HG03066 (cell line): Measurements from ENCODE around the gene SRCAP.

Experiments
- ATAC-seq: cut with Tn5 transposase; IDR thresholded peaks from one replicate; pipeline ENCODE4 v1.9.1; 2021; ENCODE audit warnings: low read depth; ENCODE audit not compliant: unreplicated experiment

Gene SRCAP

DNA sequence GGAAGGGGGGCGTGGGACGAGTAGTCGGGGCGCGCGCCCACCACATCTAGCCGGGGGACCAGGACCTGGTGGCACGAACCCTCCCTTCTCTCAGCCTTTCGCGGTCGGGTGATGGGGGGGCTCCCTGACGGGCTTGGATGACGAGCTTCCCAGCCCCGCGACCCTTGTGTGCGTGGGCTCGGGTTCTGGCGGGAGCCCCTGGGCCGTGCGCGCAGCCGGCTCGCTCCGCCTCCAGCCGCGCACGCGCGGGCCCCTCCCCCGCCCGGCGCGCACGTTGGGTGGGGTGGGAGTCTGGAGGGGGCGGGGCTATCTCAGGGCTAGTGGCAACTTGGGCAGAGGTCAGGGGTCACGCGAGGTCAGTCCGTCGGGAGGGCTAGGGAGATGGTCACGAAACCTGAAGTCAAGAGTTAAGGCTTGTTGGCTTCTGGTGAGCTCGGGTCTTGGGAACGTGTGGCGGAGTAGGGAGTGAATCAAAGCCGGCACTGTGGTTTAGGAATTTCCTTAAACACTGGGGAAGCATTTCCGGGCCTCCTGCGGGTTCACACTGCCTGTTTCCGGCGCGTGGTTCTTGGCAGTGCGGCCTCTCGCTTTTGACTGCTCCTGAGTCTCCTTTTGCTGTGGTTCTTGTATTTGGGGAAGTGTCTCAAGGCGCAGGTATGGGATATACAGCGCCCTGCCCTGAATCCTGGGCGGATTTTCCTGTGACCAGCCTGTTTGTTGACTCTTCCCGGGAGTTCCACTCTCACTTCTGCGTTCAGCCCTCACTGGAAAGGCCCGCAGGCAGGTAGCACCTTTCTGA is at the start of gene SRCAP:
Gene SRCAP (plus strand): TSS at position 356 of the 799 bp plus-strand sequence. CDS start 1,654 bp downstream, outside the sequence.
- ATAC-seq: peak; percentile 36

DNA sequence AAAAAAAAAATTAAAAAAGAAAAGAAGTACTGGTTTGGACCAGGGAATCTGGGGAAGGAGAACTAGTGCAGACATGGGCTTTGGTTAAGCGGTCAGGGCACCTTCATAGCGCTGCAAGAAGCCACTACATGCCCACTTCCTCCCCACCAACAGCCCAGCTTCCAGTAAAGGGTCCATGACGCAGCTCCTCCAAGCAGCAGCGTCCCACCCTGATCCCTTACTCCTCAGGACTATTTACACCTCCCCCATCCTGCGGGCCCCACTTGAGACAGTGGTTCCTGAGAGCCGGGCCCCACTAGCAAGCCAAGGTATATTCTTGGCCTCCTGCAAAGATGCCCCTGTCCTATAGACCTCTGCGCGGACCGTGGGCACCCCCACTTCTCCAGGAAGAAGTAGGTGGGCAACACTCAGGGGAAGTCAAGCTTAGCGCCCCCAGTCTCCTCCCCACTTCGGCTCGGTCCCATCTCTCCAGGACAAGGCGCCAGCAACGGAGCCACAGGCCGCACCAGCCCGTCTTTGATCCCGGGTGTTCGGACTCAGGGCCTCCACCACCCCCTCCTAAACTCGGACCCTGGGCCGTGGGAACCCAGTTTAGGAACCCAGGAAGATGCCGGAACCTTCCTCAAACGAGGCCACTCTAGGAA is 49.1 kb upstream of the SRCAP start:
- no peak for ATAC-seq

DNA sequence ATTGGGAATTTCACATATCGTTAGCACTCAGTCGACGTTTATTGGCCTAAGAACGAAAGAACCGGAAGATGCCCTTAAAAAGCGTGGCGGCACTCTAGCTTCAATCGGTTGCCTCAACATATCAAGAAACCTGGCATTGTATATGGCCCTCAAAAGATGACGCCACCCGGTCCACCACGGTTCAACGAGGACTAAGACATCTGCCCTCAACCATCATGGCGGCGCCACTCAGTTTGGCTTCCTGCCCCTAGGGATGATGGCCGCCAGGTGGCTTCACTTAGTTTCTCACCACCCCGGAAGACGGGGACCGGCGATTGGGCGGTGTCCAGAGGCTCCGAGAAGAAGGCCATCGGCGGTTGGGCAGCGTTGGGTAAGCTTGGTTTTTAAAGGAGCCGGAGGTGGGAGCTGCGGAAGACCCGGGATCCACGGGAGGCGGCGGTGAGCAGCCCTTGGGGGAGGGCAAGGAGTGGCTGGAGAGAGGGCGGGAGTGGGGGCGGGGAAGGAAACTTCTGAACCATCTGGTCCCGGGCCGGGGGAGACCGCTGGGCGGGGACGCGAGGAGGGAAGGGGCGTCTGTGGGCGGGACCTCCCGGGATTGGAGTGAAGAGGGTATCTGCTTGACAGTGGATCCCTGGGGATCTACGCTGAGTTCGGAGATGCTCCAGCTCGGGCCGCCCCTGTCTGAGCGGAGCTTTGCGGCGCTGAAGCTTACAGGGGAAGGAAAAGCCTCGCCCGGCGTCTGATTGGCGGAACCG is 48.4 kb upstream of the SRCAP start, which contains the start of gene PRR14:
Gene PRR14 (plus strand): TSS at position 592 of the 755 bp plus-strand sequence. CDS start 686 bp downstream, outside the sequence.
- peak; percentile 75 for ATAC-seq

DNA sequence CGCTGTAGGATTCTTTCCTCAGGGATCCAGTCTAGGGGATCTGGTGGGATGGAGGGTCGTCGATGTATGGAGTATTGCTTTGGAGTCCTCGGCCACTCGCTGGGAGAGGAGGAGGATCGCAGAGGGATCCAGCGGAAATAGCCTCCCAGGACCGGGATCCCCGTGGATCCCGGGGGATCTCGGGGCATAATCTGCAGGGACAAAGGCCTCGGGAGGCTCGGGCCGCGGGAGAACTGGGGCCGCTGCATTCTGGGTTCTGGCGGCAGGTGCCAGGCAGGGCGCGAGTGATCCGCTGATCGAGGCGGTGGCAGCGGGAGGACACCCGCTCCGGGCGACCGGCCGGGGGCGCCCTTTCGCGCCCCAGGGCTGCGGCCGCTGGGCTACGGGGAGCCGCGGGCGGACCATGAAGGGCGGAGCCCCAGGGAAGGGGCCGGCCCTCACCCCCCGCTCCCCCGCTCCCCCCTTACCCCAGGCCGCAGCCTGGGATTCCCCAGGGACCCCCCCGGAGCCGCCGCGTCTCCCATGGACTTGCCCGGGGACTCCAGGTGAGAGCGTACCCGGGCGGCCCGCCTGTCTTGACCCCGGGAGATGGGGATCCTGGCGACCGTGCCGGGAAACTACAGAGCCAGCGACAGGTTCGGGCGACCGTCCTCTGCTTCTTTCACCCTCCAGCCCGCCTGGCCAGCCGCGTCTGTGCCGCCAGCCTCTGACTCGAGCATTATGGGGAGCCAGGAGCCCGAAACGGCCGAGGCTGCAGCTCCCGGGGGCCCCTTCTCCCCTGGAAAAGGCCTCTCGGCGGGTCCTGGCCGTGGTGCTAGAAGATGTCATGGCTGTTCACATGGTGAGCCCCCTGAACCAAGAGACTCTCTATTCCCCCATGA is 47.6 kb upstream of the SRCAP start:
- ATAC-seq: no peak

DNA sequence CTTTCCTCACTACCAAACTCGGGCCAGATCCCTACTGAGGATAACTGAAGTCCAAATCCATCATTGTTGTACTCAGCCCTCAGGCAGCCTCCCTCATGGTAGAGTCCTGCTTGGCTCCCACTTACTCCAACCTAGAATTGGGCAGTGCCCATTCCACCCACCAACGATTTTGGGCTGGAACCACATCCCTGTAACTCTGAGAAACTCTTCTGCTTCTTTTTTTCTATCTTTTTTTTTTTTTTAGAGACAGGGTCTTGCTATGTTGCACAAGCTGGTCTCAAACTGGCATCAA is 47.0 kb upstream of the SRCAP start:
- ATAC-seq: no peak

DNA sequence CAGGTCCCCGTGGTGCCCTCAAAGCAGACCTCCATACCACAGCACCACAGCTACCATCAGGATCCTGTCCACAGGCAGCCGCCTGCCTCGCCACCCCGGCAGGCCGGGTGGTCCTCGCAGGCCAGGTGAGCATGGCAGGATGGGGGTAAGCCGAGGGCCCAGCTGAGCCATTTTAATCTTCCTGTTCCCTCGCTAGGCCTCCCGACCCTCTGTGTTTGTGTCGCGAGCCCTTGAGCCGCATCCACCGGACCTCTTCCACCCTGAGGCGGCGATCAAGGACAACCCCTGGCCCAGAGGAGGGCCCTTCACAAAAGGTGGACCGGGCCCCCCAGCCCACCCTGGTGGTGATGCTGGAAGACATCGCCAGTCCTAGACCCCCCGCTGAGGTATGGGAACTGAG is 46.3 kb upstream of the SRCAP start:
- ATAC-seq: no peak

DNA sequence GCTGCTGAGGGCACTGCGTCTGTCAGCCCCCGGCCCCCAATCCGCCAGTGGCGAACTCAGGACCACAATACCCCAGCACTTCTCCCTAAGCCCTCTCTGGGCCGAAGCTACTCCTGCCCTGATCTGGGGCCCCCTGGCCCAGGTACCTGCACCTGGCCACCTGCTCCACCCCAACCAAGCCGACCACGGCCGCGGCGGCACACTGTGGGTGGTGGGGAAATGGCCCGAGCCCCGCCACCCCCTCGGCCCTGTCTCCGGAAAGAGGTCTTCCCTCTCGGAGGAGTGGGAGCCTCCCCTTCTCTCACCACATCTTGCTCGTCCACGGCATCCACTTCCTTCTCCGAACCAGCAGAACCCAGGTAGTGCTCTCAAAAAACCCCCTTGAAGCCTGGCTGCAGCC is 44.1 kb upstream of the SRCAP start:
- ATAC-seq: no peak

DNA sequence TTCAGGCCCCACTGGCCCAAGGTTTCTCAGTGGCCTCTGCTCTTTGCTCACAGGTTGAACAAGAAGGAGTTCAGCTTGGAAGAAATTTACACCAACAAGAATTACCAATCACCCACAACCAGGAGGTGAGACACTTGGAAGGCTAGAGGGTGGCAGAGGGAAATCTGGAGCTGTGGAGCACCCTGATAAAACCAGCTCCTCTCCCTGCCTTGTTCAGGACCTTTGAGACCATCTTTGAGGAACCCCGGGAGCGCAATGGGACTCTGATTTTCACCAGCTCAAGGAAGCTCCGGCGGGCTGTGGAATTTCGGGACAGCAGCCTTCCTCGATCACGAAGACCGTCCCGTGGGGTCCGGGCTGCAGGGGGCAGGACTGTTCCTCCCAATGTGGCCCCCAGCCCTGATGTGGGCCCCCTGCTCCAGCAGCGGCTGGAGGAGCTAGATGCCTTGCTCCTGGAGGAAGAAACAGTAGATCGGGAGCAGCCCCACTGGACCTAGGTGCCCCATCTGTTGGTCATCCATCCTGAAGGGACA is 43.1 kb upstream of the SRCAP start:
- no peak for ATAC-seq

DNA sequence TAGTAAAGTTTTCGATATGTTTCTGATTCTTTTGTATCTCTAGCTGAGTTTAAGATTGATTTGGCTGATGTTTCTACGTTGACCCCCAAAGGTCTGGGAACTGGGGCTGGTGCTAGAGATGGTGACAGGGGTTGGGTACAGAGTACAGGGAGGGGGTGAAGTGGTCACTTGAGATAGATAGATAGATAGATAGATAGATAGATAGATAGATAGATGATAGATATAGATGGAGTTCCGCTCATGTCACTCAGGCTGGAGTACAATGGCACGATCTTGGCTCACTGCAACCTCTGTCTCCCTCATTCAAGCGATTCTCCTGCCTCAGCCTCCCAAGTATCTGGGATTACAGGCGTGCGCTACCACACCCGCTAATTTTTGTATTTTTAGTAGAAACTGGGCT is 42.6 kb upstream of the SRCAP start:
- no peak for ATAC-seq

DNA sequence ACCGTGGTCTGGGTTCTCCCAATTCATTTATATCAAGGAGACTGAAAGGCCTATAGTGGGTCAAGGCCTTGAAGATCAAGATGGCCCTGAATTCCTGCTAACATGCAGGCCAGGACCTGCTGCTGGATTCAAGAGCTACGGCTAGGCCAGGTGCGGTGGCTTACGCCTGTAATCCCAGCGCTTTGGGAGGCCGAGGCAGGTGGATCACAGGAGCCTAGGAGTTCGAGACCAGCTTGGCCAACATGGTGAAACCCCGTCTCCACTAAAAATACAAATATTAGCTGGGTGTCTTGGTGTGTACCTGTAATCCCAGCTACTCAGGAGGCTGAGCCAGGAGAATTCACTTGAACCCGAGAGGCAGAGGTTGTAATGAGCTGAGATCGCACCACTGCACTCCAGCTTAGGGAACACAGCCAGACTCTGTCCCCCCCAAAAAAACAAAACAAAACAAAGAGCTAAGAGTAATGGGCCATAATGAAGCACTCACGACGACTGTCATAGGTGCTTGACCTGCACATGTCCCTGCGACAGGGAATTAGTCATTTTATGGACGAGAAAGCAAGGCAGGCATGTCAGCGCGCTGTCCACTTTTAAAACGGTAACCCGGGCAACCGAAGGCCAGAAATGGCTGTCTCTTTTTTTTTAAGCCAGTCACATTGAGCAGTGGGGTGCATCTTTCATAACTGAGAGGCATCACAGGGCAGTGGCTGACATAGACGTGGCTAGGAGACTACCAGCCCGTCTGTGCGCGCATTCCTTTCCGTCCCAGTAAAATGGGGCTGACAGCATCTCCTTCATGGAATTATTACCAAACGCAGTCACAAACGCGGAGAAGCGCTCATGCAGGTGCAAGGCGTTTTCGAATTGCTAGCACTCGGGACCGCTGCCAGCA is 41.8 kb upstream of the SRCAP start:
- no peak for ATAC-seq

DNA sequence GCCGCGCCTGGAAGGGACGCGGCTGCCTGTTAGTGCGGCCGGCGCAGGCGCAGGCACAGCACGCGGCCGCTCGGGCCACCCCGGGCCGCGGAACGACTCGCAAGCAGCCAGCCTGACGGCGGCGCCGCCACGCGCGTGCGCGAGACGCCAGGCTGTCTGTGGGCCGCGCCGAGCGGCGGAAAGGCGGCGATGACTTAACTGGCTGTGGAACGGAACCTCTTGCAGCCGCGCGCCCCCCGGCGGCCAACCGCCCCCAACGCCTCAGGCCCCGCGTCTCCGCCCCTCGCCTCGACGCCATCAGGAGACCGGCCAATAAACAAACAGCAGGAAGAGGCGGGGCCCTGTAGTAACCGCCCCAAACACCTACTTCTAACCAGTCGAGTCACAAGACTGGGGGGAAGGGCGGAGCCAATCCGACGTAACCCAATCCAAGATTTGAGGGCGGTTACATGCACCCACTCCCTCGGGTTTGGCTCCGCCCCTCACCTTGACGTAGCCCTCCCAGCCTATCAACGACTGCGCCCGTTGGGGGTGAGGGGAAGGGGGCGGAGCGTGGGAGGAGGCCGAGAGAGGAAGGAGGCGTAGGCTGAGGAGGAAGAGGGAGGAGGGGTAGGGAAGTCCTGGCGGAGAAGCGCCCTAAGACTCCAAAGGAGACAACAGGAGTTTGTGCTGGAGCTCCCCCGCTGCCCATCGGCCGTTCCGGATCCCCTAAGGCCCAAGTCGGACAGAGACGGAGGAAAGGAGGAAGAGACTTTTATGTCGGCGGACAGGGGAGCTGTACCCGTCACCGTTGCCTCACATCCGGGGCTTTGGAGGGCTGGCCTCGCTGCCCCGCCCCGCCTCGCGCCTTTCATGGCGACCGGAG is 40.9 kb upstream of the SRCAP start, which contains the start of gene FBRS:
Gene FBRS (plus strand): TSS at position 566 of the 865 bp plus-strand sequence. CDS start 1,088 bp downstream, outside the sequence.
- ATAC-seq: peak; percentile 63

DNA sequence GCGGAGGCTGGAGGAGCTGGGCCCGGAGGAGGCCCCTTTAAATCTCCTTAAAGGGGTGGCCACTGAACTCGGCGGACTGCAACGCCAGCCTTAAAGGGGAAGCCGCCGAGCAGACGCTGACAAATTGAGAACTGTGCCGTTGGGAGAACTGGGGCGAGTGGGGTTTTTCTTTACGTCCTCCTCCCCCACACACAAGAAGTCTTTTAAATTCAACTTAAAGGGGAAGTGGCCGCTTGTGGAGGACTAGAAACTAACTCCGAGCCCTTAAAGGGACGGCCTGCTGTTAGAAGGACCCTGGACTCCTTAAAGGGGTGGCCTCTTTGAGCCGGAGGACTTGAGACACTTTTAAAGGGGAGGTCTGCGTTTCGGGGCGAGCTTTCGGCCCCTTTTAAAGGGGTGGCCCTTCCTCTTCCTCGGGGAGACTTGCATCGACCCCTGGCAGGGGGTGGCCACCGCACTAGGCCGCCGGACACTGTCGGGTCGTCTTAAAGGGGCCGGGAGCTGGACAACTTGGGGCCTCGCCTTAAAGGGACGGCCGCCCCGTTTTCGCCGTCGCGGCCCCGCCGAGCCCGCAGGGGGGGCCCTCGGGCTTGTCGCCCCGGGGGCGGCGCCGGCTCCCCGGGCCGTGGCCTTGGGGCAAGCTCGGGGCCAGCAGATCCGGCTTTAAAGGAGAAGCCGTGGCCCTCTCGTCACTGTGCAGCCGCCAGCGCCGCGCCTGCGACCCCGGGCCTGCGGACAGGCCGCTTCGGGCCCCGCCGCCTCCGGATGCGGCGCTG is 40.1 kb upstream of the SRCAP start:
- ATAC-seq: peak; percentile 26

DNA sequence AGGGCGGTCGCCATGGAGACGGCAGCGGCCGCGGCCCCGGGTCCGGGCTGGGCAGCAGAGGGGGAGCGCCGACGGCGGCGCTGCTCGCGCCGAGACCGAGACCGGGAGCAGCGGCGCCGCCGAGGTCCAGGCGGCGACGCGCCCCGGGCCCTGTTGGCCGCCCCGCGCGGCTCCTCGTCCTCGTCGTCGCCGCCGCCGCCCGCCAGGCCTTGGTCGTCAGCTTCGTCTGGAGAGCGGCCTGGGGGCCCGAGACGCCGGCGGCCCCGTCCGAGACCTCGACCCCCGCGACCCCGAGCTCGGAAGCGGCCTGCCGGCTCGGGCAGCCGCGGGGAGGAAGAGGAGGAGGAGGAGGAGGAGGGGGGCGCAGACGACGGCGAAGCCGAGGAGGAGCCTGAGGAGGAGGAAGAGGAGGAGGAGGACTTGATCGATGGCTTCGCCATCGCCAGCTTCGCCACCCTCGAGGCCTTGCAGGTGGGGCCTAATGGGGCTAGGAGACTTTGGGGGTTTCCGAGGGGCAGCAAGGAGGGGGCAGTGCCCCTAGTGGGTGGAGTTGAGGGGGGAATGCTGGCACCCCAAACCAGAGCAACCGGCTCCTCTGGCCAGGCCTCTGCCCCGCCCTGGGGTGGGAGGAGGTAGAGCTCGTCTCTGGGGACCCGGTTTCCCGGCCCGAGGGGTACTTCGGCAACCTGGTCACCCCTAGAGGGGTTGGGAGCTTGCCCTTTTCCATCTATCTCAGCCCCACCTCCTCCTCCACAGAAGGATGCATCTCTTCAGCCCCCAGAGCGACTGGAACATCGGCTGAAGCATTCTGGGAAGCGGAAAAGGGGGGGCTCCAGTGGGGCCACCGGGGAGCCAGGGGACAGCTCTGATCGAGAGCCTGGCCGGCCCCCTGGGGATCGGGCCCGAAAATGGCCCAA is 39.2 kb upstream of the SRCAP start:
- ATAC-seq: no peak

DNA sequence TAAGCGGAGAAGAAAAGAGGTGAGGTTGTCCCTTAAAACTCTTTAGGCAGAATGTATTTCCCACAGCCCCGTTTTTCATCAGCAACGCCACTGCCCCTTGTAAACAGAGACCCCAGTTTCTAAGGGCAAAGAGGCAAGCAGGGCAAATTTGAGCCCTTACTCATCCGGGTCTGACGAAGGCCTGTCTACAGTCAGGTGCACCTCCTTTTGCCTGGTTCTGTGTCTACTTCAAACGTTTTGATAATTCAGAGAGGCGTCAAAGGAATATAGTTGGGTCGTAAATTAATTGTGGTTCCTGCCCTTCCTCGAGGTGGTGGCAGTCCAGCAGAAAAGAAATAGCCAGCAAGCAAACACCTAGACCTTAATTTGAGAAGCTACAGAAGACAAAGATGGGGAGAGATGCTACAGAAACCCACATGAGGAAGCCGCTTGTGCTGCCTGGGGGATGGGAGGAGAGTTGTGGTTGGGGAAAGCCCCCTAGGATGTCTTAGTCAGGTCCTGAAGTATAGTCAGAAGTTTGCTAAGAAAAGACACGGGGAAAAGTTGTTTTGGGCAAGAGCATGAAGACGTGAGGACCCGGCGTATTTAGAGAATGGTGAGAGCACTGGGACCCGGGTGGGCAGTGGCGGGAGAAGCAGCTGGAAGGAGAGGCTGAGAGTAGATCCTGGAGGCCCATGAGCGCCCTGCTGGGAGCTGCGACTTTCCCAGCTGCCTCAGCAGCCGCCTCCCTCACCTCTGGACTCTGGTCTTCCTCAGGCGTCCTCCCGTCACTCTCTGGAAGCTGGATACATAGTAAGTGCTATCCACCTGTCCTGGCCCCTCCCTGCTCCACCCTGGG is 38.3 kb upstream of the SRCAP start:
- no peak for ATAC-seq

DNA sequence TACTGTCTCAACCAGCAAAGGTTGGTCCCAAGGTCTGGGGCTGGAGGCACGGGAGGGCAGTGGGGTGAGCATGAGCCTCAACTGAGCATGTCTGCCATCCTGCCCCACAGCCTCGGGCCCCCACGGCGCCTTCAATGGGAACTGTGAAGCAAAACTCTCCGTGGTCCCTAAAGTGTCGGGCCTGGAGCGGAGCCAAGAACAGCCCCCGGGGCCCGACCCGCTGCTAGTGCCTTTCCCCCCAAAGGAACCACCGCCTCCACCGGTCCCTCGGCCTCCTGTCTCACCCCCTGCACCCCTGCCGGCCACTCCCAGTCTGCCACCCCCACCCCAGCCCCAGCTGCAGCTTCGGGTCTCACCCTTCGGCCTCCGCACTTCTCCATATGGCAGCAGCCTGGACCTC is 36.5 kb upstream of the SRCAP start:
- ATAC-seq: no peak

DNA sequence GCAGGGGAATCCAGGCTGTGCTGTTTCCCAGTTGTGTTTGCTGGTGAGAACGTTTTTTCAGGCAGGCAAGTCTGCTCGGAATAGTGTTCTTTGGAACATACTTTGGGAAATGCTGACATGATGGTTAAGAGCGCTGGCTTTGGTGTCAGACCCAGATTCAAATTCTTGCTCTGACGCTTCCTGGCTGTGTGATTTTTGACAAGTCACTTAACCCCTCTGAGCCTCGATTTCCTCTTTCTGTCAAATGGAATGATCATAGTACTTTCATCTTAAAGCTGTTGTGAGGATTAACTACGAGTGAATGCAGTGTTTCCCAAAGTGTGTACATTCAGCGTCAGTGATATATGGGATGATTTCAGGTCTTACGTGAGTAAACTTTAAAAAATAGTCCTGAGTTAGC is 35.9 kb upstream of the SRCAP start:
- no peak for ATAC-seq
